HG03442 (cell line): ENCODE results near the gene TDRD9.

Experiments used
- ATAC-seq: cut with Tn5 transposase; IDR thresholded peaks from one replicate; pipeline ENCODE4 v1.9.1; 2021; ENCODE audit warnings: mild to moderate bottlenecking, moderate library complexity; ENCODE audit not compliant: unreplicated experiment

TDRD9 gene

GRCh38 chr14:104087981-104088850 lies 160.0 kb downstream of the TDRD9 start:
- ATAC-seq = no peak

- no peak for ATAC-seq
Measured at GRCh38 chr14:104090071-104090748, 162.0 kb downstream of the TDRD9 start.

DNA sequence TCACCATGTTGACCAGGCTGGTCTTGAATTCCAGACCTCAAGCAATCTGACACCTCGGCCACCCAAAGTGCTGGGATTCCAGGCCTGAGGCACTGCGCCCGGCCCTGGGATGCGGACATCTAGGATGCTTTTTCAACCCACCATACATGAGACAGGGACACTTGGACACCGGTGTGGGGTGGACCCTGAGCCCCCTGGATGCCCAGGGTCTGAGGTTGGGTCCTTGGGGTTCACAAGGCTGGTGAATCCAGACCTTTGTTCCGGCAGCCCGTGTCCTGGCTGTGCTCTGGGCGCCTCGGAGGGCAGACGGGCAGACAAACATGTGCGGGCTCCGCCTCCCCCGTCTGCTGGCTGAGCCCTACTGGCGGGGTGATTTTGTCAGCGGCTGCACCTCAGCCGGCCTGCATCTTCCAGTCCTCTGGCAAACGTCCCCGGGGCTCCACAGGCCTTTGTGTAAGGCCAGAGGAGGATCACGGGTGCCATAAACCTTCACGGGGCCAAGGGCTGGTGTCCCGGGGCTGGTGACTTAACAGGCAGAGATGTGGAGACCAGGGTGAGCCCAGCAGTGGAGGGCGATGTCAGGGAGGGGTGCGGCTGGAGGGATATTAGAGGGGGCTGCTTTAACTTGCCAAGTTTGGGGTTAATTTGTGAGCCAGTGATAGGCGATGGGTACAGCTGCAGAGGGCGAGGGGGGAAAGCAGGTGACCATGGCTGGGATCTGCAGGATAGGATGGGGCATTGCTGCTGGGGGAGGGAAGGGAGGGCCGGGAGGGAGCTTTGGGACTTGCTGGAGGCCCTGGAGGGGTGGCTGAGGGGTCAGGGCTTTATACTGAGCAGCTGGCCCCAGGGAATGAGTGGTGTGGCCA lies 163.0 kb downstream of the TDRD9 start:
- no peak for ATAC-seq

GRCh38 chr14:104091927-104092771 lies 163.9 kb downstream of the TDRD9 start:
- no peak for ATAC-seq

DNA sequence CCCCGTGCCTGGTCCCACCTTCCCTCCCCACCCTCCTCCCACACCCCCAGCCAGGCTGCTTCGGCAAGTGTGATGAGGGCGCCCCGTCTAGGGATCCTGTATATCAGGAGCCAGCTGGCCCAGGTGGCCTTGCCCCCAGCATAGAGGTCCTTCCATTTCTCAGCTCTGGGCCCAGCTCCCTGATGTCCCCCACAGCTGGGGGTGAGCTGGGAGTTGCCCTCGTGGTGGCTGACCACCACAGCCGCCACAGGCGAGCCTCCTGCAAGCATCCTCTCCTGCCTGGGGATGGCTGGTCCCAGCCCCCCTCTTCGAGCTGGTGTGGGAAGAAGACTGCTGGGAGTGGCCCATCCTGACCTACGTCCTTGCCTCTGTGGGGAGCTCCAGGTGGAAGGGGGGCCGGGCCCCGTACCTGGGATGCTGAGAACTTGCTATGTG lies 164.7 kb downstream of the TDRD9 start:
- no peak for ATAC-seq

DNA sequence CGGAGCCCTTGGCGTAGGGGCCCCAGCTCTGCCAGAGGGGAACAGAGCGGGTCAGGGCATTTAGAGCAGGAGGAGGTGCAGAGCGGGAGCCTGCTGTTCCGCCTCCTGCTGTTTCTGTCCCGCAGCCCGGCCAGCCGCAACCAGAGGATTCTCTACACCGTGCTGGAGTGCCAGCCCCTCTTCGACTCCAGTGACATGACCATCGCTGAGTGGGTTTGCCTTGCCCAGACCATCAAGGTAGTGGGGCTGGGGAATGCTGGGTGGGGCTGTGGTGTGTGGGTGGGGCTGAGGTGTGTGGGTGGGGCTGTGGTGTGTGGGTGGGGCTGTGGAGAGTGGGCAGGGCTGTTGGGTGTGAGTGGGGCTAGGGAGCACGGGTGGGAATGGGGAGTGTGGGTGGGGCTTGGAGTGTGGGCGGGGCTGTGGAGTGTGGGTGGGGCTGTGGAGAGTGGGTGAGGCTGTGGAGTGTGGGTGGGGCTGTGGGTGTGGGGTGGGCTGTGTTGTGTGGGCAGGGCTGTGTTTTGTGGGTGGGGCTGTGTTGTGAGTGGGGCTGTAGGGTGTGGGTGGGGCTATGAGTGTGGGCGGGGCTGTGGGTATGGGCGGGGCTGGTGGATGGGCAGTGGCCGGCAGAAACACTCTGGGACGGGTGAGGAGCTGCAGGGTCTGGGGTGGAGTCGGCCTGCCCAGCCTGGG lies 165.3 kb downstream of the TDRD9 start:
- no peak for ATAC-seq

DNA sequence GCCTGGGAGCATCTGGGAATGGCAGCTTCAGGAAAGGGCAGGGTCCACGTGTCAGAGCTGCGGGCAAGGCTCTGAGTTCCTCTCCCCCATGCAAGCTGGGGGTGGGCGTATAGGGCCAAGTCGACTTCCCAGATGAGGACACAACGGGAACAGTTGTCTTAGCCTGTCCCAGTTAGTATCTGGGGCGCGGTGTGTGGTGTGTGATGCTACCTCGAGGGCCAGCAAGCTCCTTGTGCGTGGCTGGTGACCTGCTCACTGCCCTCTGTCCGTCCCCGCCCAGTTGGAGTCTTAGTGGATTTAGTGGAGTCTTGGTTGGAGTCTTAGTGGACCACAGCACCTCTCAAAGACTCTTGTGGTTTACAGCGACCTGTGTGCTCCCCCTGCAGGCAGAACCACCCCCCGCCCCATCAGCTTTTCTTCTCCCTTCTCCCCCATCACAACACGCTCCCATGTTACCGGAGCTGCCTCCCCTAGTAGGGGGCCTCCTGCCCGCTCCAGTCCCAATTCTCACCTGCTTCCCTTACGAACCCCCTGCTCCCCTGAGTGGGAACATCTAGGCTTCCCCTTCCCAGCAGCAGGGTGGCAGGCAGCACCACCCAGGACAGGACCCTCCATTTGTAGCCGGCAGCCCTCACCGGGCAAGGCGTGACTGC lies 165.9 kb downstream of the TDRD9 start:
- ATAC-seq = no peak

DNA sequence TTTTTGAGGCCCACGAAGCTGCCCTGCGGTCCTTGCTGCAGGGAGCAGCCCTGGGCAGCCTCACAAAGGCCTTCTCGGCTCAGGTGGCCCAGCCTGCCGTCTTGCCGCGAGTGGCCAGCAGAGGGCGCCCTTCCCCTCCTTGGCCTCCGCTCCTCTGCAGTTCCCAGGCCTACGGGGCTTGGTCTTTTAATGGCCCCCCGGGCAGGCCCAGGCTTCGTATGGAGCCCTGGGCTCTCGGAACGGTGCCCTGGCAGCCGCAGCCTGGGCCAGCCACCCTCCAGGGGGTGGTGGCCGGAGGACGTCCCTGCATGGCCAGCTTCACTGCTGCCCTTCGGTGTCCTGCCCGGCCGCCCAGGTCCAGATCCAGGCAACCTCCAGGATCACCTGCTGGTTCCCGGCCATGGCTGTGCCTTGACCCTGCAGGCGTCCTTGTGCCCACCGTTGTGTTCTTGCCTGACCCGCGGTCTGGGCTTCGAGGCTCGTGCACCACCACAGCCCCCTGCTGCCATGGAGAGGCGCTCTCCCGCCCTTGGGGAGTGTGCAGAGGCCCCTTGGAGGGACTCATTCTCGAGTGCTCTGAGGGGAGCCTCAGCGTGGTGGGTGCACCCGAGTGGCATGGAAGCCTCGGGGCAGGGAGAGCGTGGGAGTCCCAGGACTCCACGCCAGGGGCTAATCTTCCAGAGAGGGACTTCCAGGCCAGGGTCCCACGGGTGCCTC lies 166.6 kb downstream of the TDRD9 start:
- ATAC-seq = no peak

- no peak for ATAC-seq
Measured at GRCh38 chr14:104095426-104096310, 167.4 kb downstream of the TDRD9 start.

DNA sequence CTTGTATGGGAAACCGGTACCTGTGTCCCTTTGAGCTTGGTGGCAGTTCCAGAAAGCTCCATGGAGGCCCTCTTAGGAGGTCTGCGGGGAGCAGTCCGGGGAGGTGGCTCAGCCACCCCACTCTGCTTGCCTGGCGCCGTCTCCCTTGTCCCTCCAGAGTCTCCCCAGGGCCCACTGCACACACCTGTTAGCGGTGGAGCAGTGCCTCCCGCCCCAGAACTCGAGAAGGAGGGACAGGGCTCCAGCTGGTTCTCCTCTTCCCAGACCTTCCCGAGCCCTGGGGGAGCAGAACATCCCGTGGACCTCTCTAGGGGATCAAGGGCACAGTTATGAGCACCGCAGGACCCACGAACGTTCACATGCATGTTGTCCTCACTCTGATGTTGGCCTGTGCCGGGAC lies 168.1 kb downstream of the TDRD9 start:
- no peak for ATAC-seq

- no peak for ATAC-seq
Measured at GRCh38 chr14:104096751-104097700, 168.8 kb downstream of the TDRD9 start.

GRCh38 chr14:104098272-104099095 lies 170.2 kb downstream of the TDRD9 start:
- no peak for ATAC-seq

GRCh38 chr14:104099096-104100041 lies 171.1 kb downstream of the TDRD9 start:
- ATAC-seq = no peak
